IMR-90 (cell line): Measurements from ENCODE around the gene NAA15. TPM values are rescaled to one million over a fixed set of nuclear protein-coding genes. Genes with fewer than 3 reads are reported as not detected.
A peak's percentile ranks its signal among the peaks of the same experiment; 100 is the strongest.

ENCODE experiments used
- ATAC-seq: fragments of 200-7000 bp; cut with Tn5 transposase; 2 replicates; pipeline ENCODE4 v1.9.1; 2020; ENCODE audit warnings: low read depth, mild to moderate bottlenecking, moderate library complexity
- BruUV-seq: library from RNA; stranded (reverse); fragments of 400-500 nt; replicated peaks from 2 replicates; lab custom pipeline; 2021; lab: Mats Ljungman, UMichigan
- CTCF ChIA-PET: fragments of 300-600 bp; formaldehyde crosslinking; extraction: SDS; loops from one replicate; lab custom pipeline; 2021; ENCODE audit warnings: antibody characterized with exemption; lab: Yijun Ruan, JAX
- POLR2A ChIA-PET: fragments of 300-600 bp; sonication (Branson Sonifier 250); formaldehyde crosslinking; loops from one replicate; lab custom pipeline; 2022; ENCODE audit warnings: antibody characterized with exemption; ENCODE audit not compliant: unreplicated experiment; lab: Charles Lee
- DNase-seq: peaks from one replicate; pipeline ENCODE4 v3.0.0; 2013
- H2AFZ ChIP-seq: replicated peaks from 2 replicates; pipeline ENCODE3; 2013; ENCODE audit warnings: low read length, mild to moderate bottlenecking; ENCODE audit not compliant: poor library complexity
- H2AK5ac ChIP-seq: 2 replicates; pipeline ENCODE4 v1.6.1; 2013; ENCODE audit warnings: low read depth, low read length, inconsistent platforms
- H2AK9ac ChIP-seq: replicated peaks from 2 replicates; pipeline ENCODE3; 2013; ENCODE audit warnings: mild to moderate bottlenecking, low read depth, low read length, moderate library complexity; ENCODE audit not compliant: poor library complexity
- H2BK120ac ChIP-seq: 2 replicates; pipeline ENCODE4 v1.6.1; 2013; ENCODE audit warnings: low read depth, low read length, inconsistent platforms
- H2BK15ac ChIP-seq: 3 replicates; pipeline ENCODE4 v1.6.1; 2013; ENCODE audit warnings: low read depth, low read length, inconsistent platforms
- H2BK20ac ChIP-seq: 2 replicates; pipeline ENCODE4 v1.6.1; 2013; ENCODE audit warnings: low read depth, mild to moderate bottlenecking, inconsistent platforms, low read length, moderate library complexity
- H2BK5ac ChIP-seq: 2 replicates; pipeline ENCODE4 v1.6.1; 2013; ENCODE audit warnings: mild to moderate bottlenecking, low read depth, low read length, inconsistent platforms; ENCODE audit not compliant: poor library complexity, severe bottlenecking
- H3K14ac ChIP-seq: replicated peaks from 2 replicates; pipeline ENCODE4 v1.6.1; 2013; ENCODE audit warnings: low read depth, low read length, inconsistent platforms
- H3K18ac ChIP-seq: 2 replicates; pipeline ENCODE4 v1.6.1; 2013; ENCODE audit warnings: low read depth, low read length, control low read depth
- H3K23ac ChIP-seq: 2 replicates; pipeline ENCODE4 v1.6.1; 2013; ENCODE audit warnings: low read depth, low read length, inconsistent platforms
- H3K27ac ChIP-seq: 2 replicates; pipeline ENCODE4 v1.5.1; 2013; ENCODE audit warnings: mild to moderate bottlenecking, control low read depth, low read length; ENCODE audit not compliant: insufficient read depth
- H3K27me3 ChIP-seq: 2 replicates; pipeline ENCODE4 v1.6.1; 2013; ENCODE audit warnings: low read length; ENCODE audit not compliant: control insufficient read depth, insufficient read depth
- H3K36me3 ChIP-seq: 2 replicates; pipeline ENCODE4 v1.6.1; 2013; ENCODE audit warnings: low read length, mixed read lengths; ENCODE audit not compliant: control insufficient read depth, insufficient read depth
- H3K4ac ChIP-seq: 2 replicates; pipeline ENCODE4 v1.6.1; 2013; ENCODE audit warnings: low read depth, low read length, inconsistent platforms
- H3K4me1 ChIP-seq: 2 replicates; pipeline ENCODE4 v1.6.1; 2013; ENCODE audit warnings: low read length, mixed read lengths; ENCODE audit not compliant: control insufficient read depth, insufficient read depth
- H3K4me2 ChIP-seq: 2 replicates; pipeline ENCODE4 v1.6.1; 2013; ENCODE audit warnings: low read depth, mild to moderate bottlenecking, control low read depth, low read length, moderate library complexity
- H3K4me3 ChIP-seq: 2 replicates; pipeline ENCODE4 v1.5.1; 2013; ENCODE audit warnings: low read depth, mild to moderate bottlenecking, control low read depth, low read length, moderate library complexity; ENCODE audit not compliant: insufficient read depth
- H3K56ac ChIP-seq: 2 replicates; pipeline ENCODE4 v1.6.1; 2013; ENCODE audit warnings: low read length, inconsistent platforms; ENCODE audit not compliant: insufficient read depth; ENCODE audit errors: extremely low read depth
- H3K79me1 ChIP-seq, 2 experiments: 2 replicates each; pipeline ENCODE4 v1.6.1; 2013; ENCODE audit warnings: low read length in 2 of 2, inconsistent platforms in 1 of 2, low read depth in 1 of 2
- H3K9ac ChIP-seq: 2 replicates; pipeline ENCODE4 v1.6.1; 2013; ENCODE audit warnings: low read depth, low read length, control low read depth
- H3K9me1 ChIP-seq: 2 replicates; pipeline ENCODE4 v1.6.1; 2013; ENCODE audit warnings: low read length, inconsistent platforms; ENCODE audit not compliant: insufficient read depth
- H3K9me3 ChIP-seq: 2 replicates; pipeline ENCODE4 v1.6.1; 2013; ENCODE audit warnings: low read length; ENCODE audit not compliant: control insufficient read depth, insufficient read depth
- H4K20me1 ChIP-seq: 2 replicates; pipeline ENCODE4 v1.6.1; 2013; ENCODE audit warnings: low read length, inconsistent platforms; ENCODE audit not compliant: insufficient read depth
- H4K5ac ChIP-seq: 2 replicates; pipeline ENCODE4 v1.6.1; 2013; ENCODE audit warnings: mild to moderate bottlenecking, low read depth, low read length, control low read depth
- H4K8ac ChIP-seq, 2 experiments: 2 replicates each; pipeline ENCODE4 v1.6.1; 2013; ENCODE audit warnings: low read depth in 2 of 2, low read length in 2 of 2, control low read depth in 1 of 2, inconsistent platforms in 1 of 2
- H4K91ac ChIP-seq: 2 replicates; pipeline ENCODE4 v1.6.1; 2013; ENCODE audit warnings: low read depth, low read length, inconsistent platforms; ENCODE audit not compliant: insufficient read depth
- CHD1 ChIP-seq: IDR thresholded peaks from 2 replicates; pipeline ENCODE4 v1.6.1; 2012; ENCODE audit warnings: low read depth, low read length, improper control_type of control experiment
- MAZ ChIP-seq: IDR thresholded peaks from 2 replicates; pipeline ENCODE4 v1.6.1; 2012; ENCODE audit warnings: low read depth, mild to moderate bottlenecking, low read length, improper control_type of control experiment, moderate library complexity, borderline replicate concordance
- MXI1 ChIP-seq: IDR thresholded peaks from 2 replicates; pipeline ENCODE4 v1.6.1; 2012; ENCODE audit warnings: low read depth, mild to moderate bottlenecking, low read length, moderate library complexity, borderline replicate concordance
- WGBS, 2 experiments: methylation state at CpG; one replicate each; pipeline versions ENCODE4 v1.1.5 to v1.1.7; 2013; ENCODE audit warnings: missing lambda C conversion rate in 2 of 2; ENCODE audit not compliant: insufficient read length in 1 of 2; ENCODE audit errors: extremely low coverage in 2 of 2; 5-methylcytosine and 5-hydroxymethylcytosine counted together
- dilution Hi-C: fragments of 300-500 bp; cut with HindIII; formaldehyde crosslinking; loops from one replicate; pipeline ENCODE4 v1.14.3; 2018; ENCODE audit warnings: low sequenced_read_pairs; ENCODE audit not compliant: unreplicated experiment
- in situ Hi-C: fragments of 300-500 bp; cut with MboI; formaldehyde crosslinking; loops from 3 replicates; pipeline ENCODE4 v1.14.3; 2019; ENCODE audit warnings: low sequenced_read_pairs, inconsistent platforms, mixed read lengths
- intact Hi-C: fragments of 100-400 bp; cut with micrococcal nuclease; formaldehyde crosslinking; loops from 2 replicates; pipeline ENCODE4 v1.10.0; 2022
- polyA plus RNA-seq, 3 experiments: library from polyadenylated mRNA; depleted of rRNA; stranded (reverse); fragments of >200 nt; gene quantifications; 2 replicates each; pipeline ENCODE4 v1.2.3, GENCODE V29; 2012; ENCODE audit warnings: low replicate concordance in 1 of 3
- total RNA-seq: library from RNA; depleted of rRNA; stranded (reverse); fragments of >200 nt; gene quantifications from 2 replicates; pipeline ENCODE4 v1.2.3, GENCODE V29; 2012
- TF ChIP-seq, protein P1 (sequence below): fragments of 150-350 bp; IDR thresholded peaks from 2 replicates; pipeline ENCODE4 v1.6.1; 2016; ENCODE audit warnings: low read depth, mild to moderate bottlenecking, low read length, moderate library complexity, borderline replicate concordance

NAA15 gene
- total and polyA plus RNA-seq, 2 of the 4 experiments (the other 2 are of a cell fraction): 11.0 to 43.4 TPM

DNA sequence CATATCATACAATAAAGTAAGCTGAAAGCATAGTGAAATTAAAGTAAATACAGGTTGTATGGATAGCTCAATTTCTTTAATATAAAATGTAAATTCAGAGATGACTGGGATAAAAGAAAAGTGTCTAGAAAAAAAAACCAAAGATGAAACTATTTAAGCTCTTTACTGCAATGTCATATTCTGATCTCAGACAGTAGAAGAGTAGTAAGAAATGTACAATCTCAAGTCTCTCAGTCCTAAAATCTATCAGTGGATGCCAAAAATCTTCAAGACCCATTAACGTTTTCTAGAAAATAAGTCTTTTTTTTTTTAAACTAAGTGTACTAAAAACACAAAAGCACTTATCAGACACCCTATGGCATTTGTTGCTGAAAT is 35.1 kb upstream of the NAA15 start:
- H3K4me1 ChIP-seq: peaks cover 5% of the 10 kb centered on the region
- H2BK120ac ChIP-seq: peak overlapping the region; percentile 78; the same call in 1 of the 2 replicates
- intact Hi-C loops: no loop called here
- no peak overlapping the region for H4K91ac ChIP-seq
- no peak overlapping the region; the same call in 1 of the 2 replicates for H3K23ac ChIP-seq
- CTCF ChIA-PET: interaction anchor here (1.0 to 1.4 kb wide), 2 partner anchors 11 to 13 kb away, joined by 3 to 6 read pairs; no protein-coding TSS in a partner anchor
- peak; percentile 7 for ATAC-seq
- peak overlapping the region; percentile 27; the same call in 1 of the 2 replicates for H3K4ac ChIP-seq
- H4K20me1 ChIP-seq: no peaks in the 10 kb centered on the region
- H2AFZ ChIP-seq: no peak overlapping the region
- H4K8ac ChIP-seq: peak overlapping the region in 1 of 2 experiments; percentile 60; a peak in 1 of 4 replicates
- H3K27ac ChIP-seq: peak overlapping the region; percentile 25; the same call in 1 of the 2 replicates
- H2AK5ac ChIP-seq: no peak overlapping the region
- peak overlapping the region; percentile 63 for H3K56ac ChIP-seq
- no TSS peak for BruUV-seq
- no peak overlapping the region for H3K9ac ChIP-seq
- no peaks in the 10 kb centered on the region for H3K79me1 ChIP-seq
- H3K4me2 ChIP-seq: peak overlapping the region; percentile 11
- peak overlapping the region; percentile 38; the same call in 1 of the 2 replicates for H3K4me3 ChIP-seq
- H3K9me1 ChIP-seq: peaks cover 9% of the 10 kb centered on the region; the same call in 1 of the 2 replicates
- no peaks in the 10 kb centered on the region for H3K36me3 ChIP-seq
- H2BK15ac ChIP-seq: peak overlapping the region; percentile 5; the same call in 1 of the 3 replicates
- no peaks in the 10 kb centered on the region for H3K27me3 ChIP-seq
- H3K14ac ChIP-seq: no peak overlapping the region
- H2BK20ac ChIP-seq: no peak overlapping the region
- dilution Hi-C loops: no loop called here
- no peak overlapping the region for H4K5ac ChIP-seq
- peak overlapping the region; percentile 51 for H2BK5ac ChIP-seq
- no peak overlapping the region for H2AK9ac ChIP-seq
- no peak overlapping the region for H3K18ac ChIP-seq
- POLR2A ChIA-PET: interaction anchor here (0.6 to 0.7 kb wide), 2 partner anchors 11 to 85 kb away, joined by 3 read pairs; no protein-coding TSS in a partner anchor
- no CpG with 5 or more reads among the region's 1 CpG for WGBS, 2 experiments
- in situ Hi-C loops: no loop called here
- DNase-seq: no peak
- TF ChIP-seq MXI1 (no peak), CHD1 (no peak), MAZ (no peak)
- TF ChIP-seq, protein P1, sequence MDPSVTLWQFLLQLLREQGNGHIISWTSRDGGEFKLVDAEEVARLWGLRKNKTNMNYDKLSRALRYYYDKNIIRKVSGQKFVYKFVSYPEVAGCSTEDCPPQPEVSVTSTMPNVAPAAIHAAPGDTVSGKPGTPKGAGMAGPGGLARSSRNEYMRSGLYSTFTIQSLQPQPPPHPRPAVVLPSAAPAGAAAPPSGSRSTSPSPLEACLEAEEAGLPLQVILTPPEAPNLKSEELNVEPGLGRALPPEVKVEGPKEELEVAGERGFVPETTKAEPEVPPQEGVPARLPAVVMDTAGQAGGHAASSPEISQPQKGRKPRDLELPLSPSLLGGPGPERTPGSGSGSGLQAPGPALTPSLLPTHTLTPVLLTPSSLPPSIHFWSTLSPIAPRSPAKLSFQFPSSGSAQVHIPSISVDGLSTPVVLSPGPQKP: no peak
- no peaks in the 10 kb centered on the region for H3K9me3 ChIP-seq
